Effector CD8-positive, alpha-beta T cell (primary cell): Measurements from ENCODE around the gene YBEY.
"Not testable (repeated sequence)": the region's sequence is repeated elsewhere in the genome, so short reads cannot be mapped to it uniquely, and the experiment has no call there.

Experiments used
- DNase-seq: peaks from one replicate; lab custom pipeline; 2025; lab: John Stamatoyannopoulos, UW
- total RNA-seq, 4 experiments: gene quantifications; one replicate each; lab custom pipeline; 2026; lab: John Stamatoyannopoulos, UW

YBEY gene
- 9.4 to 12.8 (median 11.1) reads per million in 4 experiments for total RNA-seq

- peak; percentile 65 for DNase-seq
These were observed at the start of gene YBEY for GRCh38 chr21:46285761-46286647. TSS of gene YBEY (plus strand) at chr21:46286342. CDS start at chr21:46286914, 572 bp downstream.

DNA sequence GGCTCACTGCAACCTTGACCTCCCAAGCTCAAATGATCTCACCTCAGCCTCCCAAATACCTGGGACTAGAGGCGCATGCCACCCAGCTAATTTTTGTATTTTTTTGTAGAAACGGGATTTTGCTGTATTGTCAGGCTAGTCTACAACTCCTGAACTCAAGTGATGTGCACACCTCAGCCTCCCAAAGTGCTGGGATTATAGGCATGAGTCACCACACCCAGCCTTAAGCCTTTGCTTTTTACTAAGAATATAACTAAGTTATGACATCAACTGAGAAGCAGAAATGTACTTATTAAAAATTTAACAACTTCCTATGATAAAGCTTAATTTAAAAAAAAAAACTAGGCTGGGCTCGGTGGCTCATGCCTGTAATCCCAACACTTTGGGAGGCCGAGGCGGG, 48.7 kb upstream of the YBEY start:
- no peak for DNase-seq

DNA sequence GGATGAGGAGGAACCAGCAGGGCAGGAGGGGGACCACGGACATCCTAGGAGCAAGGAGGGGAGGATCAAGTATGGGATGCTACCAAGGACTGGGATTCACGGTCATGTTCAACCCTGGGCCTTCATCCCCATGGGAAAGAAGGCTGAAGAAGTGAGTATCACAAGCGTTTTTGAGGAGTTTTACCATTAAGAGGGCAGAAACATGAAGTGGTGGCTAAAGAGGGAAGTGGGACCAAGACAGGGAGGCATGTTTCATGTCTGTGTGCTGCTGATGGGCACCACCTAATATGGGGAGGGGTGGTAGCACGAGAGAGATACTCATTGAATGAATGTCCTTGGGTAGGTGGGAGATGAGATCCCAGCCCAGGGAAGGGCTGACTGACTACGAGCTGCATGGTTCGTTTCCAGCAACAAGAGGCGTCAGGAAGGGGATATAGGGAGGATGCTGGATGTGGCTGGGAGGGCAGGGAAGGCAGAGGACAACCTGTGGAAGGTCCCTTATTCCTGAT, 46.3 kb upstream of the YBEY start:
- no peak for DNase-seq

DNA sequence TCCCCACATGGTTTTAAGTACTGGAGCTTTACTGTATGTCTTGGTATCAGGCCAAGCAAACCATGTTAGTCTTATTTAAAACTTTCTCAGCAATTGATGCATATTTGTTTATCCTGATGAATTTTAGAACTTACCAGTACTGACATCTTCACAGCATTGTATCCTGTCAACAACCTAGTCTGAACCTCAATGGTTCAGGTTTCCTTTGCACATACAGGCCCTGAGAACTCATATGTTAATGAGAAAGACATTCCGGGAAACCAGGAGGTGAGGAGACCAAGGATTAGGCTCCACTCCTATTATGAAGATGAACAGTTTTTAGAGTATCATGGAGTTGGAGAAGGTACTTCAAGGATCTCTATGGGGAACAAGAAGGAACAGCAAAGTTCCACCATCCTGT, 44.6 kb upstream of the YBEY start:
- not testable (repeated sequence) for DNase-seq

DNA sequence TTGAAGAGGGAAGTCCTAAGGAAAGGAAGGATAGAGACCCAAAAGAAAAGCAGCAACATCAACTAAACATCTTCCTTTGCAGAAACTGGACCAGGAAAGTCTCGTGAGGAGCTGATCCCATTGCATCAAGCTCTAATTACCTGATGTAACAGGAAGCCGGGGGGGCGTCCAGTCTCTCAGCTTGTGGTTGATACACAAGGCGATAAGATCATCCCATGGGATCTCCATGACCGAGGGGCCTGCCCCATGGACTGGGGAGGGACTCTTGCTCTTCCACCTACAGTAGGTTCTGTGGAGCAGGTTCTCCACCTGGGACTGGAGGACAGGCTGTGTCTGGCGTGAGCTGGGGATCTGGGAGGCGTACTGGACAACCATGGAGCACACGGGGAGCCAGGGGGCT, 42.8 kb upstream of the YBEY start:
- no peak for DNase-seq

- DNase-seq = no peak
These were observed 42.2 kb upstream of the YBEY start for GRCh38 chr21:46243960-46244361.

DNA sequence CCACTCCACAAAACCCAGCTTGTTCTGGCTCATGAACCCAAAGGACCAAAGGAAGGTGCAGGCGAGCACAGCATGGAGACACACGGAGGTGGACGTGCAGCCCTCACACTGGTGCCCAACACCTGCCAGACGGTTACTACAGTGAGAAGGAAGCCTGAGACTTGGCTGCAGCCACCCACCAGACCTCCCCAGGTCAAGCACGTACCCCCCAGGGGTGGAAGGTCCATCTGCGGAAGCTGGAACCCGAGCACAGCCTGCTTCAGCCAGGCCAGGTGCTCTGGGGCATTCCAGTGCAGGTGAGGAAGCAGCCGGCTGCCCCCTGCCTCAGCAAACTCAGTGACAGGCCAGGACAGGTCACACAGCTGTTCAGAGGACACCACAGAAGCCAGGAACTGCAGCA, 41.5 kb upstream of the YBEY start:
- no peak for DNase-seq

- no peak for DNase-seq
These were observed 40.8 kb upstream of the YBEY start for GRCh38 chr21:46245213-46245915.

DNA sequence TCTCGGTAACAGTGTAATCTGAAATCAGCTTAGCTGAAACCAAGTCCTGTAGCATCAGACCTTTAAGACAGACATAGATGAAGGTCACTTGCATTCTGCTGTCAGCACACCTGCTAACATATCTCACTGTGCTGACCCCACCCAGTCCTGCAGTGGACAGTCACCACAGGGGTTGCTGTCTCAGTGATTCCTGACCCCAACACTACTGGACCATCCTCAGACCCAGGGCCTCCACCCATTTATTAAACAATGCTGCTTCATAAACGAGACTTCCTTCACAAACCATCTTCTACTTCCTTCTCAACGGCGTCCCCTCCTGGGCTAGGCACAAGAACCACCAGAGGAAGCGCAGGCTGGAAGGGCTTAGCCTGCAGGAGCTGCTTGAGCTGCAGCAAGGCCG, 39.8 kb upstream of the YBEY start:
- DNase-seq = no peak

GRCh38 chr21:46247699-46248421, 38.3 kb upstream of the YBEY start:
- DNase-seq = no peak

DNA sequence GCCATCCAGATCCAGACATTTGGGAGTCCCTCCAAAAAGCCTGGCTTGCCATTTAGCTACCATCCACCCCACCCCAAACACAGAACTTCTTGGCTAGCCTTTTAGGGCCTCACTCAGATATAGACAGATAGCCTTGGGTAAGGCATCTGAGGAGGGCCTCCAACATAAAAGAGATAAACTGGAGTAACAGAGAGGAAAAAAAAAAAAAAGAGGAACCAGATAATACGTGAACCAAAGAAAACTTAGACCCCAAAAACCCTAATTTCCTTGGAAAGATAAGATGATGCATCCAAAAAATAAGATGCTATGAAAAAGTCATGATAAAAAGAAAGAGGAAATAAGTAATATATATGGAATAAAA, 37.7 kb upstream of the YBEY start:
- no peak for DNase-seq

DNA sequence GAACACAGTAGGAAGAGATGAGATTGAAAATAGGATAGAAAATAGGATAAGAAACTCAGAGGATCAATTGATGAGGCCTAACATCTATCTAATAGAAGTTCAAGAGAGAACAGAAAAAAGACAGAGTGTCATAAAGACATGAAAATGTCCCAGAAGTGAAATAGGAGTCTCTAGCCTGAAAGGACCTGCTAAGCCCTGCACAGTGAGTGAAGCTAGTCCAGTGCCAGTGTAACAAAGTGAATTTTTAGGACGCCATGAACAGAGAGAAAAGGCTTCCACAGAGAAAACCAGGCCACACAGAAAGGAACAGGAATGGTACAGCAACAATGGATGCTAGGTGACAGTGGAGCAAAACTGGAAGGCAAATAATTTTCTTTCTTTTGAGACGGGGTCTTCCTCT, 37.3 kb upstream of the YBEY start:
- DNase-seq = no peak

DNA sequence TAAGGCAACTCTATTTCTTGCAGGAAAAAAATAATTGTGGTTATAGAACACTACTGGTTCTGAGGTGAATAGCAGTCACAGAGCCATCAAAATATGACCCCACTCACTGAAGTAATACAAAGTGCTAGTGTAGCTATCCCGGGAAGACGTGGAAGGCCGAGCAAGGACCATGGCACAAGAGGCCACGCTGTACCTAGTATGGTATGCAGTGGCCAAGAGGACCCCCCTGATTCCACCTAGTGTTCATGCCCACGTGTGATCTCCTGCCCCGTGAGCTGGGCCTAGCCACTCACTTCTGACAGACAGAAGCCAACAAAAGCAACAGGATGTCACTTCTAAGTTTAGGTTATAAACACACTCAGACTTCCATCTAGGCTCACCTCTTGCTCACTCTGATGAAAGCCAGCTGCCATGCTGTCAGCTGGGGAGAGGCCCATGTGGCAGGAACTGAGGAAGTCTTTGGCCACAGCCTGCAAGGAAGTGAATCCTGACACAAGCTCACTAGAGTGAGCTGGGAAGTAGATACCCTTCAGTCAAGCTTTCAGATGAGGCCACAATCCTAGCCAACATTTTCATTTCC, 35.9 kb upstream of the YBEY start:
- DNase-seq = no peak

GRCh38 chr21:46252840-46253239, 33.3 kb upstream of the YBEY start:
- no peak for DNase-seq

GRCh38 chr21:46253610-46254124, 32.5 kb upstream of the YBEY start:
- no peak for DNase-seq

DNA sequence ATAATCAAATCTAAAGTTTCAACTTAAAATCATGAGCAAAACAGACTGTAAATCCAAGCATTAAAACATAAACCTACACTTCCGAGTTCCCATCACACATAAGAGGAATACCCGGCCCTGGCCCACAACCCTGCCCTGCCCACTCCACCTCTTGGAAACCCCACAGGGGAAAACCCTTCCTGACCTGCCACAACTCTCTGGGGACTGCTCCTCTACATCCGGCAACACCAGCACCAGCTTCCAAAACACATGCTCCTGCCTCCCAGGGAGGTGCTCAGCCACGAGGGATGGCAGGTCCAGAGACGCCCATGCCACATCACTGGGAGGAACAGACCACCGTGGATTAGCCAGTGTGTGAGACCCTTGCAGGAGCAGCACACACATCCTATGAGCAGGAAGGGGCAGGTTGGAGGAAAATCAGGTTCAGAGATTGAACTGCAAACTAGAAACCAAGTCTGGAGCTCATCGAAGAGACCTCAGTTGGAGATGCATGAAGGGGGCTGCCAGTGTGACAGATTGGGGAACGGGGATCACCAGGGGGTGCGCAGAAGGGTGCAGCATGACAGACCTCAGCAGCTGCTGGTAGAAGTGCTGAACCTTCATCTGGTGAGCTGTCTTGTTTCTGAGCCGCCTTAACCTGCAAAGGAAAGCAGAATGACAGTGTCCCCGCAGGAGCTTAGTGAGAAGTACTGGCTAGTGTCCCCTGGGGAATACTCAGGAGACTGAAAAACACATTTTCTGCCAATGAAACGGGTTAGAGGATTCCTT, 31.8 kb upstream of the YBEY start:
- no peak for DNase-seq

DNA sequence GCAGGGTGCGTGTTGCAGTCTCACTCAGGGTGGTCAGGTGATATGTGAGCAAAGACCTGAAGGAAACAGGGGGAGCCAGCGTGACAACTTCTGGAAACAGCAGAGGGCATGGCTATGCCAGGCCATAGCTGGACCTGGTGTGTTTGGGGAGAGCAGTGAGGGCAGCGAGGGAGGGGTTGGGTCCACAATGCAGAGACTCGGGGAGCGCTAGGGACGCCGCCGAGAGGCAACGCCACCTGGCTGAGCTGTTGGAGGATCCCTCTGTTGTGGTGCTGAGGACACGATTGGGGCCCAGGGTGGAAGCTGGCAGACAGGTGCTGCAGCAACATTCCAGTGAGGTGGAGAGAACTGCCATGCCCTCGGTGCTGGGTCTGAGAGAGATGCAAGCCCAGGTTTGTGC, 31.0 kb upstream of the YBEY start:
- DNase-seq = no peak

DNA sequence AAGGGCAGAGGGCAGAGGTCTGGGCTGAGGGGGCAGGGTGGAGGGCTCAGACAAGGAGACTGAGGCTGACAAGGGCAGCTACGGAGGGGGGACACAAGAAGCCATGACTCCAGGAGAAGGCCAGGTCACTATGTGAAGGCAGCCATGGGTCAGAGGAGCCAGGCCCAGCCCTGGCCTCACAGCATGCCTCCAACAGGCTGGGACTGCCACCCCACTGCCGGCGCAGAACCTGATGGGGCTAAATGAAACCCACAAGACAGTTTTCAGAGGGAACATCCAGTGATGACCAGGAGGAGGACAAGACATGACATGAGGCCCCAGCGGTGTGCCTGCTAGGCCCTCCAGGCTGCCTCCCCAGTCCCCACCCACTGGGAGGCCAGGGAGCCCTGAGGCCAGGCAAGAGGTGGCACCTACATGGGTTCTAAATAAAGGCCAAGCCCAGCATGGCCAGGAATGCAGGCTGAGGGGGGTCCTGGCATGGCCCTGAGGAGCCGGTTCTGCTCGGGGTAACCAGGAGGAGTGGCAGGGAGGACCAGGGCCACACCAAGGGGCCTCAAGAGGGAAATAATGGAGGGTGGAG, 30.3 kb upstream of the YBEY start:
- no peak for DNase-seq

- no peak for DNase-seq
These were observed 29.6 kb upstream of the YBEY start for GRCh38 chr21:46256501-46256994.

- no peak for DNase-seq
These were observed 22.0 kb upstream of the YBEY start for GRCh38 chr21:46264046-46264689.
